HL-60 (cell line): ENCODE measurements around the gene GRB10.

Source experiments
- CTCF ChIP-seq: IDR thresholded peaks from one replicate; pipeline ENCODE4 v1.5.1; 2011; ENCODE audit warnings: low read length, control low read depth, inconsistent platforms; ENCODE audit not compliant: insufficient read depth
- GABPA ChIP-seq: IDR thresholded peaks from 2 replicates; pipeline ENCODE4 v1.6.1; 2012; ENCODE audit warnings: low read depth
- POLR2AphosphoS5 ChIP-seq: IDR thresholded peaks from 2 replicates; pipeline ENCODE4 v1.6.1; 2012; ENCODE audit warnings: low read depth
- REST ChIP-seq: IDR thresholded peaks from 2 replicates; pipeline ENCODE4 v1.6.1; 2012; ENCODE audit warnings: low read depth; ENCODE audit not compliant: insufficient replicate concordance
- SPI1 ChIP-seq: IDR thresholded peaks from 2 replicates; pipeline ENCODE4 v1.6.1; 2012; ENCODE audit warnings: low read depth, mild to moderate bottlenecking, borderline replicate concordance

- TF ChIP-seq POLR2AphosphoS5 (no peak), CTCF (no peak), GABPA (no peak), SPI1 (no peak), REST (no peak)
These were observed 216.7 kb downstream of the GRB10 start for GRCh38 chr7:50565977-50566376.
